HFFc6 (cell line): ENCODE data around the gene LAD1. TPM values are rescaled to one million over a fixed set of nuclear protein-coding genes. Genes with fewer than 3 reads are reported as not detected.

Experiments
- DNase-seq: peaks from one replicate; pipeline ENCODE4 v3.0.0-alpha.2; 2018
- H3K27ac Mint-ChIP-seq: 2 replicates; pipeline ENCODE4 v1.8.0; 2020; ENCODE audit warnings: mild to moderate bottlenecking, mixed read lengths
- H3K27me3 Mint-ChIP-seq: 2 replicates; pipeline ENCODE4 v1.8.0; 2021; ENCODE audit warnings: mild to moderate bottlenecking, moderate library complexity, mixed read lengths; ENCODE audit not compliant: insufficient read depth
- H3K36me3 Mint-ChIP-seq: 2 replicates; pipeline ENCODE4 v1.8.0; 2021; ENCODE audit warnings: low read depth, mixed read lengths
- H3K4me1 Mint-ChIP-seq: 2 replicates; pipeline ENCODE4 v1.8.0; 2020; ENCODE audit warnings: low read depth, mixed read lengths
- H3K4me3 Mint-ChIP-seq: 2 replicates; pipeline ENCODE4 v1.8.0; 2020; ENCODE audit warnings: mild to moderate bottlenecking, moderate library complexity, mixed read lengths
- H3K9me3 Mint-ChIP-seq: 2 replicates; pipeline ENCODE4 v1.8.0; 2020; ENCODE audit warnings: mild to moderate bottlenecking, mixed read lengths
- CTCF ChIP-seq: fragments of 200-600 bp; sonication (generic); IDR thresholded peaks from 2 replicates; pipeline ENCODE4 v1.5.0; 2021; ENCODE audit warnings: antibody characterized with exemption, mild to moderate bottlenecking
- total RNA-seq, 6 experiments: library from RNA; stranded (reverse); fragmentation: NEBNext Ultra II Directional; extraction: Animal tissue kit (Norgen Biotek cat#: 25700); gene quantifications; 2 replicates in 1 of 6; 3 replicates in 5 of 6; pipeline ENCODE4 v1.2.3, GENCODE V29; 2021

The LAD1 gene
- total RNA-seq, 6 experiments from 2014 or later: not detected

DNA sequence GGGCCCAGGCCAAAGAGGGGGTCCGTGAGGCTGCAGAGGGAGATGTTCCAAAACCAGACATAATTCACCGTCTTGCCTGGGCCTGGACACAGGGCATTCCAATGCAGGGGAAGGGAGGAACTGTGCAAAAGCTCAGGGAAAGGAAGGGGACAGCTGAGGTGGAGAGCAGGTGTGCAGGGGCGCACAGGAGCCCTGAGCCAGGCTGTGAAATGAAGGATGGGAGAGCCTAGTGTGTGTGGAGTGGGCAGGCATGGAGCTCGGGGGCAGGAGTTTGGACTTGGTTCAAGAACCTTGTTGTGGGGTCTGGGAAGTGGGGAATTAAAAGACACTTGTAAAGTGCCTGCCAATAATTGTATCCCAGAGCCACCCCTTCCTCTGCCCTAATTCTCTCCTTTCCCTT is 20.1 kb upstream of the LAD1 start:
- no peak for TF ChIP-seq CTCF
- peaks cover 3% of the 10 kb centered on the region; the same call in 1 of the 2 replicates for H3K9me3 Mint-ChIP-seq
- DNase-seq: no peak
- H3K27ac Mint-ChIP-seq: no peak overlapping the region
- H3K27me3 Mint-ChIP-seq: peaks cover 32% of the 10 kb centered on the region
- no peaks in the 10 kb centered on the region for H3K36me3 Mint-ChIP-seq
- no peak overlapping the region for H3K4me3 Mint-ChIP-seq
- peaks cover 11% of the 10 kb centered on the region for H3K4me1 Mint-ChIP-seq

DNA sequence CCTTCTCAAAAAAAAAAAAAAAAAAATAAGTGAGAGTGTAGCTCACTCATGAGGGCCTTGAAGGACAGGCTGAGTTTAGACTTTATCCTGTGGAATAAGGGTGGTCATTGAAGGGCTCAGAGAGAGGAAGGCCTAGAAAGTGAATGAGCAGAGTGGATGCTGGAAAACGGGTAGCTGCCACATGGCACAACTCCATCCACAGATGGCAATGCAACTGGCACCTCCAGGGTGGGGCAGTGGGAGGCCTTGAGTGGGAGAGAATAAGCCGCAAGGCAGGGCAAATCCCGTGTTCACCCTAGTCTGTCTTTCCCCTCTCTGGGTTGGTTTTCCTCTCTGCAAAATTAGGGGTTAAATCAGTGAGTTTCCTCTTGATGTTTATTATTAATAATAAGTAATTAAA is 19.3 kb upstream of the LAD1 start:
- H3K27ac Mint-ChIP-seq: no peak overlapping the region
- no peak for TF ChIP-seq CTCF
- no peak overlapping the region for H3K4me3 Mint-ChIP-seq
- H3K4me1 Mint-ChIP-seq: peaks cover 11% of the 10 kb centered on the region
- H3K9me3 Mint-ChIP-seq: peaks cover 3% of the 10 kb centered on the region; the same call in 1 of the 2 replicates
- peaks cover 32% of the 10 kb centered on the region for H3K27me3 Mint-ChIP-seq
- H3K36me3 Mint-ChIP-seq: no peaks in the 10 kb centered on the region
- DNase-seq: no peak

- DNase-seq: no peak
- no peaks in the 10 kb centered on the region for H3K36me3 Mint-ChIP-seq
- H3K27ac Mint-ChIP-seq: no peak overlapping the region
- peaks cover 3% of the 10 kb centered on the region; the same call in 1 of the 2 replicates for H3K9me3 Mint-ChIP-seq
- peaks cover 35% of the 10 kb centered on the region for H3K27me3 Mint-ChIP-seq
- no peak overlapping the region for H3K4me3 Mint-ChIP-seq
- no peaks in the 10 kb centered on the region for H3K4me1 Mint-ChIP-seq
- no peak for TF ChIP-seq CTCF
Measured at GRCh38 chr1:201414051-201414738, 15.1 kb upstream of the LAD1 start.

GRCh38 chr1:201411292-201411691 is 12.2 kb upstream of the LAD1 start:
- TF ChIP-seq CTCF: no peak
- Mint-ChIP-seq H3K4me1 (no peaks in the 10 kb centered on the region), H3K27me3 (peaks cover 28% of the 10 kb centered on the region), H3K27ac (no peak overlapping the region), H3K36me3 (no peaks in the 10 kb centered on the region), H3K4me3 (no peak overlapping the region), H3K9me3 (peaks cover 3% of the 10 kb centered on the region; the same call in 1 of the 2 replicates)
- no peak for DNase-seq

DNA sequence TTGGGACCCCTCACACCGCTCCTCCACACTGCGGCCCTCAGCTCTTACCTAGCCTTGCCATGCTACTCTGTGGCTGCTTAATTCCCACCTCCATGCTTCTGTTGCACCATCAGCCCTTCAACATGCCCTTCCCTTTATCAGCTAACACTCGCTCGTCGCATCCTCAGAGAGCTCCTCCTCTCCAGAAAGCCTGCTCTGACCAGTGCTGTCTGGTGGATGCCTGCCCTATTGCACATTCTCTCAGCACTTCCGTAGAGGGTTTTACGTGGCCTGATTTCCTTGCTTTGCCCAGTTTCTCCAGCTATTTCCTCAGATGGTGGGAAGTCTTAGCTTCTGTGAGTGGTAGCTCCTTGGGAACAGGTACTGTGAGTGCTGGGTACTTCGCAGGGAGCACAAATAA is 10.3 kb upstream of the LAD1 start:
- no peak for TF ChIP-seq CTCF
- H3K27ac Mint-ChIP-seq: no peak overlapping the region
- peaks cover 25% of the 10 kb centered on the region for H3K27me3 Mint-ChIP-seq
- H3K36me3 Mint-ChIP-seq: no peaks in the 10 kb centered on the region
- no peaks in the 10 kb centered on the region for H3K9me3 Mint-ChIP-seq
- DNase-seq: no peak
- no peaks in the 10 kb centered on the region for H3K4me1 Mint-ChIP-seq
- H3K4me3 Mint-ChIP-seq: no peak overlapping the region
